Erythroblast (primary cell): Measurements from ENCODE around the gene LMNTD1.

Source experiments
- GATA1 ChIP-seq: IDR thresholded peaks from 2 replicates; pipeline ENCODE4 v1.6.1; 2011; ENCODE audit warnings: low read depth, mild to moderate bottlenecking, control low read depth, low read length, moderate library complexity
- POLR2A ChIP-seq: IDR thresholded peaks from 2 replicates; pipeline ENCODE4 v1.6.1; 2011; ENCODE audit warnings: mild to moderate bottlenecking, low read length

- TF ChIP-seq POLR2A (no peak), GATA1 (no peak)
These were observed 21.5 kb downstream of the LMNTD1 start for GRCh38 chr12:25531502-25532052.
